Stimulated activated CD8-positive, alpha-beta memory T cell treated with anti-CD3 and anti-CD28 coated beads, Interleukin-12 subunit alpha, Interleukin-12 subunit beta, amount 100 ng/mL, for 24 hours (primary cell): Measurements from ENCODE around the gene CFAP54.

Experiments
- DNase-seq: peaks from one replicate; pipeline ENCODE4 v3.0.0-alpha.2; 2020; ENCODE audit errors: extremely low read depth

Gene CFAP54

DNA sequence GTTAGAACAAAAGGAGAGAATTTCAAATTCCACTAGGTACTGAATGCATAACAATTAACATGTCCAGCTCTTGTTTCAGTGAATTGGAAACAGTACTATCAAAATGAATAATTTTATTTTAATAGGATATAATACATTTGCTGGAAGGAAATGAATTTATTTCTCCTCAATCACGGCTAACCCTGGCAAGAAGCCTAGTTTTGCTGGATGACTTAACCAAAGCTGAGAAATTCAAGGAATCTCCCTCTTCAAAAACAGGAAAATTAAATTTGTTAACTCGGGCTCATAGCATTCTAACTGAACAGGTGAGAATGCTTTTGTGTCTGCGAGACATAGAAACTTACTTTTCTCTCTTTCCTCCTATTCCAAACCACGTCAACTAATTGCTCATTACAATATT lies 254.2 kb downstream of the CFAP54 start:
- DNase-seq, result no peak

DNA sequence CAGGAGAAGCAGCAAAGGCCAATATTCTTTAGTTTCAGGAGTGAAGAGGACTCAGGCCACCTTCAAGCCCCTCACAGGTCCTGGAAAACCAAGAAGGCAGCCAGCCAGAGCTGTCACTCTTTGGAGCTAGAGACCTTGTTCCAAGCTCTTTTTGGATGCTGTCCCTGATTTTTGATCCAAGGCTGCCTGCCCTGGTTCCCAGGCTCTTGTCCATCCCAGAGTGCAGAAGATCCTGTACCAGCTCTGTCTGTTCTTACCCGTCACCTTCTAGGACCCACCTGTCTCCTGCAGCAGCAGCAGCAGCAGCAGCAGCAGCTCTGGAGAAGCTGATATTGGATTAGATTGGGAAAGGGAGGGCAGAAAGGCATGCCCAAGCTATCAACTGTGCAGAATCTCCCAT lies 260.6 kb downstream of the CFAP54 start:
- DNase-seq, result no peak

DNA sequence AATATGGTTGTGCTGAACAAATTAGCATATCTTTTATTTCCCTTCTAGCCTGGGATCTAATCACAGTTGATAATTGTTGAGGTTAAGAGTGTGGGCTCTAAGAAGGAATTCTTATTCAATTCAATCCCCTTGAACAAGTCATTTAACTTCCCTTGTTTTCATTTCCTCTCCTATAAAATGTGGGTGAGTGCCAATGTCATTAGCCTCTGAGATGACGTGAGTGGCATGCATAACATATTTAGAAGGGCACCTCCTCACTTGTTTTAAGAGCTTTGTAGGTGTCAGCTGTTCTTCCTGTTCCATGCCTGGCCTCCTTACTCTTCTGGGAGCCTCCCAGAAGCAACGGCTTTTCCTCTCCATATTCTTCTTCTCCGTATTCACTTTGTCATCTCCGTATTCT lies 262.2 kb downstream of the CFAP54 start:
- DNase-seq, result no peak

DNA sequence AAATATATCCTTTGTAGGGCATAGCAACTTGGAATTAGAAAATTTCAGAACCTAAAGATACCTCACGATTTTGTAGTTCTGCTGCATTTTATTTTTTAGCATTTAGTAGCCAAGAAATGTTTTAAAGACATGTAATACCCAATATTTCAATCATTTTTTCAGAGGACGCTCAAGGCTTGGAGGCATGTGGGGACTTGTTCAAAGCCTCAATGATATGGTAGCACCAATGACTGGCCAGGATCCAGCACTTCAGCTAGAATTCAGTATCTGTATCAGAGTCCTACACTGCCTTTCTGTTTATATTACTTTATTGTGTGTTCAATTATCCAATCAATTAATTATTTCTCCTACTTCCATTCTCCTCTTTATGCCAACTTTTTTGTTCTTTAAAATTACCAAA lies 262.8 kb downstream of the CFAP54 start:
- no peak for DNase-seq

DNA sequence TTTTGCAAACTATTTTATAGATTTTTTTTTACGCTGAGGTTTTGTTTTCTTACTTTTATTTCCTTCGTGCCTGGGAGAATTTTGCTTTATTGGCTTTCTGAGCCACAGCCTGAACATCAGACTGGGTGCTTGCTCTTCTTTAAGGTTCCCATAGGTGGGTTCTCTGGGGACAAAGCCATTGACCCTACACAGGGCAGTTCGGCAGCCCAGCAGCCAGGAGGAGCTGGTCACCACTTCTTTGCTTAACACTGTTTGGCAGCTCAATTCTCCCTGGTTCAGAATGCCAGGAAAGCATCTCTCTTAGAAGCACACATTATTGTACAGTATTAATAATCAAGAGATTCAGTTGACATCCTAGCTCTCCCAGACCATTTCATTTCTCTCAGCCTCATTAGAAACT lies 276.9 kb downstream of the CFAP54 start:
- no peak for DNase-seq

DNA sequence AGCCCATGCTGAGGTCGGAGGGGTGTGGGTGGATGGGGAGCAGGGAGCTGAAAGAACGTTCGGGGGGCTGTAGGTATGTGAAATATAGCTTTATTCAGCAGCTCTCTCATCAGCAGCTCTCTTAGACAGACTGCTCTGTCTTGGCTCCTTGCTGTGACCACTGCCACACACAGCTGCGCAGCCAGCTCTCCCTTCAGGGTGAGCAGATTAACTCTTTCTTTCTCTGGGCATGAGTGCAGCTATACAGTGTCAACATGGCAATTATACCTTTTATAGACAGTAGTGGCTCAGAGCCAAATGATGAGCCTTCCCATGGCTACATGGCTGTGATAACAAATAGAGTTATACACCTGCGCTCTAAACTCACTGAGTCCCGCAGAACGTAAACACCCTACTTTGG lies 280.0 kb downstream of the CFAP54 start:
- DNase-seq, result no peak

DNA sequence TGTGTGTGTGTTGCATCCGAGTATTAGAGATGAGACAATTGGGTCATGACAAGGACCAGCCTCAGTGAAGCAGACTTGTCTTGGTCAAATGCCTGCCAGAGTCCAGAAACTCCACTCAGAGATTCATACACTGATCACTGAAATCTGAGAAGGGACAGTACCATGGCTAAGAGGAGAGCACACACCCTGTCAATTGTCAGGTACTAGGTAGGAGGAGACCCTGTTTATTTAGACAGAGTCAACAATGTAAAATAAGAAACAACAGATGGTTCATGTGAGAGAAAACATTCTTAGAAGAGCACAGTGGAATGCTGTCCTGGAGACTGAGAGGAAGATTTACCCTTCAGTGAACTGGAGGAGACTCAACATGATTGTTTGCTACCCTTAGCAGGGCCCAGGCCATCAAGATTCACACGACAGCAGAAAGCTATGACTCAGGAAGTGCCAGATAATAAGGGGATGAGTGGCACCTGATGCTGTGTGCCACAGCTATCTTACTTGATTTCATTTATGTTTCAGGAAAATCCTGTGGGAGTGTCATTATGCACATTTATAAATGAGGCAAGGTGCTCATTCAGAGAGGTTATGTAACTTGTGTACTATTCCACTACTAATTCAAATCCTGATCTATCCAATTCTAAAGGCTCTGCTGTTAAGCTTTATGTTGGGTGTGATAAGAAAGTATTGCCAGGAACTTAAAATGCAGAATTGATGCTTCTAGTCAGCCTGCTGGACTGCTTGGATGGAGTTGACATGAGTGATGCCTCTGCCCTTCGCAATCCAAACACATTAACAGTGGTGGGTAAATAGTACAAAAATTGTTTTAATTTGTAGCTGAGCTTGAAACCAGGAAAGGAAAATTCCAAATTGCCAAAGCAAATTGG lies 281.1 kb downstream of the CFAP54 start:
- DNase-seq, result no peak

DNA sequence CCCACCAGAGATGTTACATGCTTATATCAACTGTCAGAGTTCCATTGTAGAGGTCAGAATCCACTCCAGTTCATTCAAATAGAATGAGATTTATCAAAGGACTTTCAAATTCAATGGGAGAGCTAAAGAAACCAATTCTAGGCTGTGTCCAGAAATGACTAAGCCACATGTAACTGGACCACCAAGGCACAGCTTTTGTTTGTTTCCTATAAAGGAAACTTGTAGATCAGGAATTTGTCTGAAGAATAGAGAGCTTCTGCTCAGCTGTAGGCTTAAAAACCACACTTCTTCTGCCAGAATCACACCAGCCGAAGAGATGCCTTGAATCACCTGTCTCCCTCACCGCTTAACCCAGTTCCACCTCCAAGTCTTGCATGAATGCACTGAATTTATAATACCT lies 283.7 kb downstream of the CFAP54 start:
- no peak for DNase-seq

DNA sequence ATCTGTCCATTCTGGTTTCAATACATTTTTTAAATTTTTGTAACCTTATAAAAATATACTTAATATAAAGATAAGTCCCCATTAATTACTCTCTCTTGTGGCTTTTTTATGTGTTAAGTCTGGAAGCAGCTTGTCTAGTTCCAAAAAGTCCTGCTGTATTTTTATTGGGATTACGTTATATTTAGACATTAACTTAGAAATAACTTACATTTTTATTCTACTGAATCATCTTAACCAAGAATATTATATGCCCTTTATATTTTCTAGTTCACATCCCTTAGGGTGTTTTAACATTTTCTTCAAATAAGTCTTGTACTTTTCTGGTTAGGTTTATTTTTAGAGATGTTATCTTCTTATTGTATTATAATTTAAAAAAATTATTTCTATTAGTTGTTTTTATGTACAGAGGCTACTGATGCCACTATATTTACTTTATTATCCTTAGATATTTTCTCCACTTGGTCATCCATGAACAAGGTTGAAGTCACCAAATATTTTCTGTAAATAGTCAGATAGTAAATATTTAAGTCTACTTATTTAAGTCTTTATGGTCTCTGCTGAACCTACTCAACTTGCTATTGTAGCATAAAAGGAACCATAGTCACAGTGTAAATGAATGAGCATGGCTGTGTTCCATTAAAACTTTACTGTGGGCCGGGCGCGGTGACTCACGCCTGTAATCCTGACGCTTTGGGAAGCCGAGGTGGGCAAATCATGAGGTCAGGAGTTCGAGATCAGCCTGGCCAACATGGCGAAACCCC lies 285.3 kb downstream of the CFAP54 start:
- DNase-seq, result no peak

DNA sequence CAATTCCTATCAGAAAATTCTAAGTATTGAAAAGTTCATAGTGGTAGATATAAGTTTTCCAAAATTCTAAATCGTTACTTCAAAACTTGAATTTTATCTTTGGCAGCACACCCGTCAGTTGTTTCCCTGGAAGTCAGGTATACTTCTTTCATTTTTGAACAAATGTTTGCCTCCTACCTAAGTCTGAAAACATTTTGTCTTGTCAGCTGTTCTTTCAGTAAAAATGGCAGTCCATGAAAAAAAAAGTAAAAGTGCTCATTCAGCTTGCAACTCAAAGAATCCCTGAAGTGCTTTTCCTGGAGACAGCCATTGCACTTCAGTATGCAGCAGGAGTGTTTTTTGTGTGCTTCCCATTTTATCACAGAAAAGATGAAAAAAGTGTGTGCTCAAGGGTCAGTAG lies 287.5 kb downstream of the CFAP54 start:
- DNase-seq, result no peak

DNA sequence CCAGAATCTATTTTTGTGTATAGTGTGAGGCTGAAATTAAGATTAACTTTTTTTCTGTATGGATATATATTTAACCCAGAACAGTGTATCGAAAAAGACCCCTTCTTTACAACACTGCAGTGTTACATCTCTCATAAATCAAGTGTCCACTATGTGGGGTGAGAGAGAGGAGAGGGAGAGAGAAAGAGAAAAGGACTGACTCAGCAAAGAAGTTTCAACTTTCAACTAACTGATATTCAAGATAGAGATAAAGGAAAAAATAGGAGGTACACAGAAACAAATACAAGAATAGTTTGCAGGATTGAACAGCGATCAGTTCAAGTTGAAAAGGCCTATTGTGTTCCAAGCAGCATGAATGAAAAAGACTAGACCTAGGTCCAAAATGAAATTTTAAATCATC lies 291.0 kb downstream of the CFAP54 start:
- DNase-seq, result no peak

DNA sequence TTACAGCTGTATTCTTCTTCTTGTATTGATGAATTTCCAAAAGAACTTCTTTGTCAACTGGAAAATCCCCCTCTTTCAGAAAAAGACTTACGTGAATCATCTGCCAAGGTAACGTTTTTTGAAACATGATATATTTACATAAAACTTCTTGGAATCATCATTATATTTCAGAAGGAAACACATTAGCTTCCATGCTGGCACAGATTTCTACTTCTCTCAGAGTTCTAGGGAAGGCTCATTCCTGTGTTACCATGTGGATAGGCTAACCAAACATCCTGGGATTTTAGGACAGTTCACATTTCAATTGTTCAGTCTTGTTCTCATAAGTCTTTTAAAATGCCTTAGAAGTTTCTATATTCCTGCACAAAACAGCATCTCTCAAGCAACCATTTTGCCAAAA lies 297.4 kb downstream of the CFAP54 start:
- no peak for DNase-seq

DNA sequence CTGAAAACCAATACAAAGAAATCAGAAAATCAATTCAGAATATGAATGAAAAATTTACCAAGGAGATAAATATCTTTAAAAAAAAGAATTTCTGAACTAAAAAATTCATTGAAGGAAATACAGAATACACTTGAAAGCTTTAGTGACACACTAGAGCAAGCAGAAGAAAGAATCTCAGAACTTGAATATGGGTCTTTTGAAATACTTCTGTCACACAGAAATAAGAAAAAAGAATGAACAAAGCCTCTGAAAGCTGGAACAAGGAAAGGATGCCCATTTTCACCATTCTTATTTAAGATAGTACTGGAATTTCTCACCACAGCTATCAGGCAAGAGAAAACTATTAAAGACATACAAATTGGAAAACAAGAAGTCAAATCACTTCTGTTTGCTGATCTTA lies 314.6 kb downstream of the CFAP54 start:
- DNase-seq, result no peak

DNA sequence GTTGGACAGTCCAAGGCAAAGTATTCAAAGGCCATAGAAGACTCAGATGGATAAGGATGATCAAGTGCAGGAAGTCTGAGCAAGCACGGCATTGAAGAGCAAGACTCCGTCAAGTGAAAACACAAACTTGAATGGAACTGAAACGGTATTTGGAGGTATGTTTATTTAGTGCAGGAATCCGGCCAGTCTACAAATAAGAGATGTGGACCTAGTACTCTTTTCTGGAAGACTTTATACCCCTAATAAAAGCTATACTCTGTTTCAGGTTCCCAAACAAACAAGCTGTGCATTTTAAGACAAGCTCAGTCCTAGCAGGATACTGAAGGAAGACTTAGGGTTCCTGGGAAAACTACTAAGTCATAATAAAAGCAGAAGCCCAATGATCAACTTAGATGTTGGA lies 316.9 kb downstream of the CFAP54 start:
- DNase-seq, result no peak

DNA sequence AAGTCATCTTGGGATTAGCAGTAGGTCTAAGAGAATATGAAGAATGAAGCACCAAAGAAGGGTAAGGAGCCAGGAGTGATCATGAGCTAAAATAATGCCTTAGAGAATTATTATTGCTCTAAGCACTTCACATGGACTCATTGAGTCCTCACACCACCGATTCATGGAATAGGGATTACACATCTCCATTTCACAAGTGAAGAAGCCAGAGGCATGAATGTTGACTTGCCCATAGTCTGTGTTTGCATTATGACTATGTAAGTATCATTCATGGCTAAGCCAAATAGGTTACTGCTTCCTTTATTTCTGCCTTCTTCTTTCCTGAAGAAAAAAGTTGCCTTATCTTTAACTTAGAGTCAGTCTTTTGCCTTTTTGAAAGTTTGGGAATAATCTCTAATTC lies 318.4 kb downstream of the CFAP54 start:
- no peak for DNase-seq

DNA sequence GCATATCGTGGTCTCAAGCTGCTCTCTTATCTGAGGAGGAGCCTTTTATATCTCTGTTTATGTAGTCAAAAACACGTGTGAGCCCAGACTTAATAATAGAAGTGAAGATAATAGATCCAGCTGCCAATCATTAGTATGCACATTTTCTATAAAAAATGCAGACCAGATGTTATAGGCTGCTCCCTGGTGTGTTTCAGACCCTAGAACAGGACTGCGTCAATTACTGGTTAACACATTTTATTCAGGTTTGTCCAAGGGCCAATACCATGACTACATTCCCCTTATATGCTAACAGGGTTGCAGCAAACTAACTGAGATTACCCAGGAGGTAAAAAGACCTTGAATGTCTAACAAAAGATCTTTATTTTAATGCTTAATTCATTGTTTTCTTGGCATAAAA lies 319.2 kb downstream of the CFAP54 start:
- no peak for DNase-seq

DNA sequence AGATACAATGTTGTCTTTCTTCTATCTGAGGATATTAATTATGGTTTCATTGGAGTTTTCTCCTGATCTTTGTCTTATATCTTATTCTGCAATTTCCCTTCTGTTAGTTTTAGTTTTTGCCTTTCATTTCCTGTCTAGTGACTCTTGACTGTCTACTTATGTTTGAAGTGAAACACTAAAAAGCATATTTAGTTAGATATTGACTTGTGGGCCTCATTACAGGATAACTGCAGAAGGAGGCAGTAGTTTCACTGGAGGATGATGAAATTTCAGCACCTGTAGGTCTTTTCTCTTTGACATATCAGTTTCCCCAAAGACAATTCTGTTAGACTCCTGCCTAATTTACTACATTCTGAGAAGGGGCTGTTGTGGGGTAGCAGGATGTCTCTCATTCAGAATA lies 320.1 kb downstream of the CFAP54 start:
- DNase-seq, result no peak

DNA sequence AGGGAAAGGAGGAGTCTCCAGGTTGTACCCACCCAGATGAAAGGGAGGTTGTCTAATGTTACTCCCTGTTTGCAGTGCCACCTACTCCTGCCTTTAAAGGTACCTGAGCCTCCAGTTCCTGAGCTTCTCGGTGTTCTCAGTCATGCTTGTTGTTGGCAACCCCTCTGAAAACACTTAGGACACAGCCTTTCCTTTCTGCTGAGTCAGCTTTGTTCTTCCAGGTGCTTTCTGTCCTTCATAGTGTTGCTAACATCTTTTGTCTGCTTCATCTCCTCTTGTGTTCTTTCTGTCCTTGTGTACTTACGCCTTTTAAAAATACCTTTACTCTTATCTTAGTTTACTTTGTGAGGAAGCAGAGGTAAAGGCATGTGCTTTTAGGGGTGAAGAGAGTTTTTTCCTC lies 320.7 kb downstream of the CFAP54 start:
- DNase-seq, result no peak

DNA sequence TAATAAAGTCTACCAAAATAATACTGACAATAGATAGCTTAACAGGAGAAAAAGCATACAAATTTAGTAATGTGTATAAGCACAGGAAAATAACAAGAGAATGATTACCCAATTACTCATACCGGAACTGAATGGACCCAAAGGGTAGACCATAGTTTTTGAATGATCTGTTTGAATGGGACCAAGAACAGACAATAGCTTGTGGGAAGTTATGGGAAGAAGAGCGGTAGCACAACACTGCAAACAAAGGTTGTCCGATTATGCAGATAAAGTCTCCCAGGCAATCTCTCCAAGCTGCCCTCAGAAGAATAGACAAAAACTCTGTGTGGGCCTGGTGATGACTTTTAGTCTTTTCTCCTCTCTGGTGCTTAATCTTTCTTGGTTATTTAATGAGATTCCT lies 321.1 kb downstream of the CFAP54 start:
- DNase-seq, result no peak

DNA sequence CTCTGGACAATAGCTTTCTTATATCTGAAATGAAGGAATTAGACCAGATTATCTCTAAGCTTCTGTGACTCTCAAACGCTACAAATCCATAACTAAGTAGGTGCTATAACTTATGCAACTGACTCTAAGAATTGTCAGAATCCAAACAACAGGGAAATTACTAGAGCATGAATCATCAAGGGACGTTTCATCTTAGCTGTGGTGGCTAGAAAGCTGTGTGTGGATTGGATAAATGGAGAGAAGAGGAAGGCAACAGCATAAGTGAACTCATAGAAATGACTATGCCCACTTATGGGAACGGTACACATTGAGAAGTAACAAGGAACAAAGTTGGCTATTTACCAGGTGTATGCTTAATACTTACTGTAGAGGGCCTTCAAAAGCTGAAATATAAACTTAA lies 321.7 kb downstream of the CFAP54 start:
- no peak for DNase-seq

DNA sequence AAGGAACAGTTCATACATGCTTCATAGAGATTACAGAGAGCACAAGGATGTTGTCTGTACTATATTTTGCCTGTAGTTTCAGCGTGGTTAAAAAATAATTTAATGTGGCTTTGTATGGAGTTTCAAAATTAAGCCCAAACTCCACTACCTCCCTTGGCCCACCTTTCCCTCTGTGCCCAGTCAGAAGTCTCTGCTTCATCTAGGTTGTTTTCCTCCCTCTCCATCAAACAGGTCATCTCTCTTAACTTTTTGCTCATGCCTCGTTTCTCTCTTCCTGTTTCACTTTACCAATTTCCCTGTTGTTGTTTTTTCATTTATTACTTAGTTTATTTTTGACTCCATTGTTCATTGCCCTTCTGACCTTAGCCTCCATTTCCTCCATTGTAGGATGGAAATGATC lies 322.8 kb downstream of the CFAP54 start:
- no peak for DNase-seq

DNA sequence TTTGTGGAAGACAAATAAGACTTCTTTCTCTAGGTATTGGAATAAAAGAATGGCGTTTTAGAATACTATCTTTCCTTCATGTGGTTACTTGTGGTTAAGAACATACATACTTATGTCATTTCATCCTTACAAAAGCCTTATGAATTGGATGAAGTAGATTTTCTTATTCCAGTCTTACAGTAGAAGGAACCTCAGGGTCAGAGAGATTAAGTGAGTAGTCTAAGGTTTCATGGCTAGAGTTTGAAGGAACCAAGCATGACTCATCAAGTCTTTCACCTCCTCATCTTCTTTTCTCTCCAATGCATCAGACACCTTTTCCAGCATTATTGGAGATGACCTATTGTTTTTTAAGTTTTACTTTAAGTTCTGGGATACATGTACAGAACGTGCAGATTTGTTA lies 324.8 kb downstream of the CFAP54 start:
- no peak for DNase-seq

DNA sequence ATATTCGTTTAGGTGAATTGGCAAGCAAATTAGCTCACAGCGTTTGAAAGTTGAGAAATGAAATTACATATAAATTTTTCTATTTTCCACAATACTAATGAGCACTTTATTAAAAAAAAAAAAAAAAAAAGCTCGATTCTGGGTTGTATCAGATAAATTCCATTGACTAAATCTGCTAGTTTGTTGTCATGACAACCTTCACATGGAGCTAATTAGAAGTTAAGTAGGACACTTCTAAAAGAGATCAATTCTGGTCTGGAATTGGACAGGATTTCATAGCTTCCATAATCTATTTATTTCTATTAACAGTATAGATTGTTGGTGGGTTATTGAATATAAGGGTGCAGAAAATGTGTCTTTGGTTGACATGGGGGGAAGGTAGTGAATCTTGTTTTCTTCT lies 332.2 kb downstream of the CFAP54 start:
- no peak for DNase-seq
